ENCODE data around the gene LRRTM3. TPM values are rescaled to one million over a fixed set of nuclear protein-coding genes. Genes with fewer than 3 reads are reported as not detected.

The LRRTM3 gene
- polyA plus RNA-seq, 1 of the 3 experiments (the other 2 are of a cell fraction): not detected

- 2% methylated on average over 3 of the region's 3 CpGs for whole genome bisulfite sequencing (ENCODE audit: low lambda C conversion rate)
- TF ChIP-seq USF2 (IDR thresholded peaks at IDR 0.05; ENCODE audit: borderline replicate concordance, low read depth, low read length) (no peak), TAF1 (IDR thresholded peaks at IDR 0.05; ENCODE audit: borderline replicate concordance, low read depth, low read length) (no peak), EZH2phosphoT487 (IDR thresholded peaks at IDR 0.05; ENCODE audit: borderline replicate concordance, low read depth) (no peak), ELF1 (IDR thresholded peaks at IDR 0.05) (no peak), GATA2 (CRISPR knock-in tag; IDR thresholded peaks at IDR 0.05) (no peak), RAD21 (IDR thresholded peaks at IDR 0.05; ENCODE audit: low read length) (no peak), FOXM1 (IDR thresholded peaks at IDR 0.05; ENCODE audit: low read depth) (no peak)
- POLR2A ChIA-PET: no interaction called here
These were observed 44.0 kb upstream of the LRRTM3 start for GRCh38 chr10:66881814-66882213.

GRCh38 chr10:66882271-66882670 is 43.6 kb upstream of the LRRTM3 start:
- Histone ChIP-seq H3F3A (replicated peaks; ENCODE audit: insufficient read depth) (no peaks in the 10 kb centered on the region), H3K9me2 (no peaks in the 10 kb centered on the region), H3K36me3 (replicated peaks in 1 of 2; ENCODE audit: control insufficient read depth in 1 of 2, insufficient read depth in 2 of 2, low read length in 1 of 2) (no peaks in the 10 kb centered on the region), H3K27ac (ENCODE audit: low read depth in 2 of 2, low read length in 1 of 2) (no peak overlapping the region), H3K4me1 (ENCODE audit: control insufficient read depth in 1 of 2, insufficient read depth in 2 of 2, low read depth in 1 of 2, low read length in 1 of 2) (no peaks in the 10 kb centered on the region), H3K79me2 (ENCODE audit: insufficient read depth) (no peaks in the 10 kb centered on the region), H3K9me3 (no peaks in the 10 kb centered on the region), H3K27me3 (ENCODE audit: insufficient read depth) (peaks cover 10% of the 10 kb centered on the region), H4K20me1 (ENCODE audit: insufficient read depth) (no peaks in the 10 kb centered on the region), H3K4me3 (ENCODE audit: low read depth in 2 of 2, low read length in 1 of 2) (no peak overlapping the region), H3K9ac (no peak overlapping the region), H2AFZ (ENCODE audit: low read depth) (no peak overlapping the region), H3K4me2 (no peak overlapping the region)
- CTCF ChIA-PET: no interaction called here
- DNase-seq: no peak
- TF ChIP-seq NRF1 (IDR thresholded peaks at IDR 0.05; ENCODE audit: low read depth, low read length) (no peak), TAF1 (IDR thresholded peaks at IDR 0.05; ENCODE audit: borderline replicate concordance, low read depth, low read length) (no peak), GATA2 (CRISPR knock-in tag; IDR thresholded peaks at IDR 0.05) (no peak), FOXM1 (IDR thresholded peaks at IDR 0.05; ENCODE audit: low read depth) (no peak), USF2 (IDR thresholded peaks at IDR 0.05; ENCODE audit: borderline replicate concordance, low read depth, low read length) (no peak), GABPA (IDR thresholded peaks at IDR 0.05; ENCODE audit: low read depth) (no peak), ZBTB33 (IDR thresholded peaks at IDR 0.05; ENCODE audit: borderline replicate concordance, low read depth) (no peak), POLR2AphosphoS5 (IDR thresholded peaks at IDR 0.05; ENCODE audit: low read depth, low read length) (no peak), EP300 (IDR thresholded peaks at IDR 0.05; ENCODE audit: borderline replicate concordance in 1 of 2, low read depth in 1 of 2, low read length in 1 of 2) (no peak), ELF1 (IDR thresholded peaks at IDR 0.05) (no peak), MEF2A (IDR thresholded peaks at IDR 0.05; ENCODE audit: borderline replicate concordance, low read depth) (no peak)
- WGBS (ENCODE audit: low lambda C conversion rate): 0% methylated on average over 2 of the region's 2 CpGs
- POLR2A ChIA-PET: no interaction called here

More at GRCh38 chr10:66881814-66882213, 44.0 kb upstream of the LRRTM3 start:
- no peak overlapping the region for H3K4me2 ChIP-seq
- H3K4me1 ChIP-seq (ENCODE audit: control insufficient read depth in 1 of 2, insufficient read depth in 2 of 2, low read depth in 1 of 2, low read length in 1 of 2): no peaks in the 10 kb centered on the region
- CTCF ChIA-PET: no interaction called here
- H3K4me3 ChIP-seq (ENCODE audit: low read depth in 2 of 2, low read length in 1 of 2): no peak overlapping the region
- no peak for DNase-seq
- no peaks in the 10 kb centered on the region for H3K79me2 ChIP-seq (ENCODE audit: insufficient read depth)
- peaks cover 13% of the 10 kb centered on the region for H3K27me3 ChIP-seq (ENCODE audit: insufficient read depth)
- no peak overlapping the region for H3K27ac ChIP-seq (ENCODE audit: low read depth in 2 of 2, low read length in 1 of 2)
- no peak overlapping the region for H3K9ac ChIP-seq
- no peaks in the 10 kb centered on the region for H3F3A ChIP-seq (replicated peaks; ENCODE audit: insufficient read depth)
- no peak overlapping the region for H2AFZ ChIP-seq (ENCODE audit: low read depth)
- H3K36me3 ChIP-seq (replicated peaks in 1 of 2; ENCODE audit: control insufficient read depth in 1 of 2, insufficient read depth in 2 of 2, low read length in 1 of 2): no peaks in the 10 kb centered on the region
- H3K9me3 ChIP-seq: no peaks in the 10 kb centered on the region
- H3K9me2 ChIP-seq: no peaks in the 10 kb centered on the region
- no peaks in the 10 kb centered on the region for H4K20me1 ChIP-seq (ENCODE audit: insufficient read depth)
